NT2/D1 (cell line): ENCODE measurements around the gene TOPBP1.

Source experiments
- SUZ12 ChIP-seq: IDR thresholded peaks from 2 replicates; pipeline ENCODE4 v1.6.1; 2011; ENCODE audit not compliant: insufficient read length, insufficient read depth; ENCODE audit errors: extremely low read depth
- ZNF274 ChIP-seq: IDR thresholded peaks from 2 replicates; pipeline ENCODE4 v1.6.1; 2011; ENCODE audit warnings: mild to moderate bottlenecking, low read depth, low read length

- TF ChIP-seq ZNF274 (no peak), SUZ12 (no peak)
Measured at GRCh38 chr3:133607816-133608215, 53.9 kb downstream of the TOPBP1 start.
